NOMO-1 treated with dmso at 0.1 percent for 144 hours (cell line): ENCODE data around the gene QPCT.

ENCODE experiments used
- DNase-seq: peaks from one replicate; lab custom pipeline; 2025; ENCODE audit not compliant: unreplicated experiment; lab: John Stamatoyannopoulos, UW

The QPCT gene

GRCh38 chr2:37324786-37325624 is 19.4 kb upstream of the QPCT start, which contains the start of gene PRKD3:
Gene PRKD3 (minus strand): TSS chr2:37324833. CDS start chr2:37316524, 8,309 bp downstream.
- DNase-seq, result no peak

- no peak for DNase-seq
Measured at GRCh38 chr2:37325625-37326071, 18.8 kb upstream of the QPCT start.

- DNase-seq, result no peak
Measured at GRCh38 chr2:37326285-37326684, 18.1 kb upstream of the QPCT start.

- no peak for DNase-seq
Measured at GRCh38 chr2:37326866-37327634, 17.4 kb upstream of the QPCT start.

- DNase-seq, result no peak
Measured at GRCh38 chr2:37330681-37331080, 13.7 kb upstream of the QPCT start.

GRCh38 chr2:37332560-37332959 is 11.9 kb upstream of the QPCT start:
- DNase-seq, result no peak

DNA sequence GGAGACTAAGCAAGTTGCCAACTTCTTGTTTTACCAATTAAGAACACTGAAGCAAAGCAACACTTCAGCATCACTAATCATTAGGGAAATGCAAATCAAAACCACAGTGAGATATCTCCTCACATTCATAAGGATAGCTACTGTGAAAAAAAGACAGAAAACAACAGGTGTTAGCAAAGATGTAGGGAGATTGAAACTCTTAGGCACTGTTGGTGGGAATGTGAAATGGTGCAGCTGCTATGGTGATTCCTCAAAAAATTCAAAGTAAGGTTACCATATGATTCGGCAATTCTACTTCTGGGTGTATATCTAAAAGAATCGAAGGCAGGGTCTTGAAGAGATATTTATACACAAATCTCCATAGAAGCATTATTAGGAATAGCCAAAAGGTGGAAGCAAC is 11.2 kb upstream of the QPCT start:
- no peak for DNase-seq

DNA sequence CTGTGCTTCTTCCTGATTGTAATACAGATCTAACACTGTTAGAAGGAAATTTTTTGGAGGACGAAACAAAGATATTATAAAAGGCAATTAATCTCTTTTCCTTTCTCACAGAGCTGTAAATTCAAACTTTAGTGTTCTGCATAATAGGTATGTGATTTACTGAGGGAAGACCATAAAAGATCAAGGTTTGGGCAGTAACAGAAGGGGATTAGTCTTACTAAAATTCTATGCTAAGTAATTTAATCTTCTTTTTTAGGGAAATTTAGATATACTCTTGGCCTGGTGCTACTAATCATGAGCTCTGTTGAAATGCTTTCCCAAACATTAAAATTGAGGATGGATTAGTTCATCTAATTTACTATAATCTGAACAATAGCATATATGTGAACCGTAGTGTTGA is 8.8 kb upstream of the QPCT start:
- DNase-seq, result no peak

- no peak for DNase-seq
Measured at GRCh38 chr2:37337620-37338280, 6.7 kb upstream of the QPCT start.

GRCh38 chr2:37338933-37339332 is 5.5 kb upstream of the QPCT start:
- DNase-seq, result no peak

- no peak for DNase-seq
Measured at GRCh38 chr2:37340637-37341036, 3.8 kb upstream of the QPCT start.

GRCh38 chr2:37342591-37343220 is 1.7 kb upstream of the QPCT start:
- no peak for DNase-seq

GRCh38 chr2:37343537-37344434 is 644 bp upstream of the QPCT start:
- DNase-seq, result no peak

DNA sequence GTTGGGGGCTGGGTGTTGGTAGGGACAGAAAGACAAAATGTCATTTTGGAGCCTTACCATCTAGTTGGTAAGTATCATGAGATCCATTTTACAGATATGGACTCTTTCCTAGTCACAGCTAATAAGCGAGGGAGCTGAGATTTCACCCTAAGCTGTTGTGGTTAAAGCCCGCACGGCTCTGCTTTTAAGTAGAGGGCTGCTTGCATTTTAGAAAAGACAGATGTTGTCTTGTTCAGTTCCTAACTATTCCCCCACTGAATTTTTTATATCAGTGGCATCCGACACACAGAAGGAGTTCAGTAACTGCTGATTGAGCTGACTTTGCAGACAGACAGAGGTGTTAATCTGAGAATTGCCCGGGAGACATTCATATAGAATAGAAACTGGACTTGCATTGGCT is 3.7 kb downstream of the QPCT start:
- no peak for DNase-seq

GRCh38 chr2:37349231-37349860 is 4.9 kb downstream of the QPCT start:
- peak; percentile 19 for DNase-seq

DNA sequence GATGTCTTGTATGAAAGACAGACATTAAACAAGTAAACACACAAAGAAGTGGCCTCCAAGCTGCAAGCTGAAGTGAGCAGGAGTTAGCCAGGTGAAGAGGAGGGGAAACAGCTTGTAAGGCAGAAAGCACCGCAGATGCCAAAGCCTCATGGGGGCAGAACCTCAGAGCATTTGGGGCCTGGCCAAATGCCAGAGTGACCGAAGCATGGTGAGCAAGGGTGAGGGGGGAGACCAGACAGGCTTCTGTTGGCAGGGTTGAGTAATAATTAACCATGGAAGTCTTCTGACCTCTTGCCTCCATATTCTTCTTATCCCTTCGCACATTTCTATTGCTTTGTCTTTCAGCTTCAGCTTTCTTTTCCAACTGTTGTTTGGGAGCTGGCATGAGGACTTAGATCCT is 5.6 kb downstream of the QPCT start:
- DNase-seq, result no peak

DNA sequence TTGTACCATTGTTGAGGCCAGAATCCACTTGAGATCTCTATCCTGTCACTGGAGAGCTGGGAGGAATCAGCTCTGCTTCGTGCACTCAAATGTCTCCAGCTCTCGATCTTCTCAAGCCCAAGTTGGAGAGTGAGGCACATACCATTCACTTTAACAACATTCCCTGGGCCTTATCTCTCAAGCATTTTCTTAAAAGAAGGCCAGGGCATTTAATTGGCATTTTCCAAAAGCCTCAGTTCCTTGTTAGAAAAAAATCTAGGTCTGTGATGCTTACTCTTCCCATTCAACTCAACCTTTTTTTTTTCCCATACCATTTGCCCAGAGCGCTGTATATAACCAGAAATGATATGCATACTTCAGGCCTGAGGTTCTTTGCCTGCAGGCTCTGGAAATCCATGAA is 10.1 kb downstream of the QPCT start:
- DNase-seq, result no peak

- no peak for DNase-seq
Measured at GRCh38 chr2:37355735-37356134, 11.3 kb downstream of the QPCT start.

DNA sequence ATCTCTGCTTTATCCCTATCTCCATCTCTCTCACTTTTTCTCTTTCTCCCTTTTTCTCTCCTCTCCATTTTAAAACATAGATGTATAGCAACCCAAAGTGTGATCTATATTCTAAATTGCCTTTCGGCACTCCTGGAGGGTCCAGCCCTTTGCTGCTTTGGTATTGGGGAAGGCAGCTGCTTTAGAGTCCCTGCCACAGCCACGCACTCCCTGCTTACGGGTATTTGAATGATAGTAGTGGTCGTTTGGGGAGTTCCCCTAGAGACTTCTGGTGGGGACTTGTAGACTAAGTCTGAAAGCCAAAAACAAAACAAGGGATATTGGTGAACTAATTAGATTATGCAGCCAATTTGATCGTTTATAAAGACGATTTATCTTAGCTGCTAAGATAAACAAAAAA is 11.9 kb downstream of the QPCT start:
- DNase-seq, result no peak

- DNase-seq, result no peak
Measured at GRCh38 chr2:37357069-37357468, 12.6 kb downstream of the QPCT start.
